Retinal pigment epithelial cell (primary cell): ENCODE measurements around the gene ANKLE1.

Source experiments
- DNase-seq: peaks from one replicate; pipeline ENCODE4 v3.0.0-alpha.2; 2010; ENCODE audit warnings: low read depth
- H3K4me3 ChIP-seq: 2 replicates; pipeline ENCODE4 v1.5.1; 2011; ENCODE audit warnings: mild to moderate bottlenecking, low read length, control low read depth, moderate library complexity
- TF ChIP-seq, protein P1 (sequence below): conservative IDR thresholded peaks from 2 replicates; pipeline ENCODE4 v1.5.1; 2011; ENCODE audit warnings: low read depth, low read length, control low read depth, inconsistent platforms

ANKLE1 gene, protein sequence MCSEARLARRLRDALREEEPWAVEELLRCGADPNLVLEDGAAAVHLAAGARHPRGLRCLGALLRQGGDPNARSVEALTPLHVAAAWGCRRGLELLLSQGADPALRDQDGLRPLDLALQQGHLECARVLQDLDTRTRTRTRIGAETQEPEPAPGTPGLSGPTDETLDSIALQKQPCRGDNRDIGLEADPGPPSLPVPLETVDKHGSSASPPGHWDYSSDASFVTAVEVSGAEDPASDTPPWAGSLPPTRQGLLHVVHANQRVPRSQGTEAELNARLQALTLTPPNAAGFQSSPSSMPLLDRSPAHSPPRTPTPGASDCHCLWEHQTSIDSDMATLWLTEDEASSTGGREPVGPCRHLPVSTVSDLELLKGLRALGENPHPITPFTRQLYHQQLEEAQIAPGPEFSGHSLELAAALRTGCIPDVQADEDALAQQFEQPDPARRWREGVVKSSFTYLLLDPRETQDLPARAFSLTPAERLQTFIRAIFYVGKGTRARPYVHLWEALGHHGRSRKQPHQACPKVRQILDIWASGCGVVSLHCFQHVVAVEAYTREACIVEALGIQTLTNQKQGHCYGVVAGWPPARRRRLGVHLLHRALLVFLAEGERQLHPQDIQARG

DNA sequence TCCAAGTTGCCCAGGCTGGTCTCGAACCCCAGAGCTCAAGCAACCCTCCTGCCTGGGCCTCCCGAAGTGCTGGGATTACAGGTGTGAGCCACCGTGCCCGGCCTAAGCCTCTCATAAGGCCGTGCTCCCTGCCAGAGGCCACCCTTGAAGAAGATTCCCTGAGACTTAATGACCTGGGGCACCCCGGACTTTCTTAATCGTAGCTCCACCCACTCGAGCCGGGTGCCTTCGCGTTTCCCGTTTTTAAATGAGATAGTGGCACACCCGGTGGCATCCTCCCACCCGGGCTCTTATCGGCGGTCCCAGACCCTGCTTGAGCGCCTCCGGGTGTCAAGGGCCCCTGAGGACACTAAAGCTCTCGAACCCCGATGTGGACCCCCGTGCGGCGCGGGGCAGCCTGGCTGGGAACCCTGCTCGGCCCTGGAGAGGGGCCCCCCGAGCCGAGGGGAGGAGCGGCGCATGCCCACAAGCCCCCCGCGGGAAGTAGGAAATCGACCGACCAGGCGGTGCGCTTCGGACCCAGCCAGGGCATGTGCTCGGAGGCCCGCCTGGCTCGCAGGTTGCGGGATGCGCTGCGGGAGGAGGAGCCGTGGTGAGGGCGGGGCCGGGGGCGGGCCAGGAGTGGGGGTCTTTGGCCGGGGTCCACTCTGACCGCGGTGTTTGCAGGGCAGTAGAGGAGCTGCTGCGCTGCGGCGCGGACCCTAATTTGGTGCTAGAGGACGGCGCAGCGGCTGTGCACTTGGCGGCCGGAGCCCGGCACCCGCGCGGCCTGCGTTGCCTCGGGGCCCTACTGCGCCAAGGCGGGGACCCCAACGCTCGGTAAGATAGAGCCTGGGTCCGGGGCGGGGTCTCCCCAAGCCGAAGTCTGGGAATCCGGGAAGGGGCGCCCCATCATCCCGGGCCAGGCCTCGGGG is at the start of gene ANKLE1:
ANKLE1 (plus strand) TSS at position 511 of the 914 bp plus-strand sequence; CDS start at position 531, 20 bp downstream.
- TF ChIP-seq, protein P1, sequence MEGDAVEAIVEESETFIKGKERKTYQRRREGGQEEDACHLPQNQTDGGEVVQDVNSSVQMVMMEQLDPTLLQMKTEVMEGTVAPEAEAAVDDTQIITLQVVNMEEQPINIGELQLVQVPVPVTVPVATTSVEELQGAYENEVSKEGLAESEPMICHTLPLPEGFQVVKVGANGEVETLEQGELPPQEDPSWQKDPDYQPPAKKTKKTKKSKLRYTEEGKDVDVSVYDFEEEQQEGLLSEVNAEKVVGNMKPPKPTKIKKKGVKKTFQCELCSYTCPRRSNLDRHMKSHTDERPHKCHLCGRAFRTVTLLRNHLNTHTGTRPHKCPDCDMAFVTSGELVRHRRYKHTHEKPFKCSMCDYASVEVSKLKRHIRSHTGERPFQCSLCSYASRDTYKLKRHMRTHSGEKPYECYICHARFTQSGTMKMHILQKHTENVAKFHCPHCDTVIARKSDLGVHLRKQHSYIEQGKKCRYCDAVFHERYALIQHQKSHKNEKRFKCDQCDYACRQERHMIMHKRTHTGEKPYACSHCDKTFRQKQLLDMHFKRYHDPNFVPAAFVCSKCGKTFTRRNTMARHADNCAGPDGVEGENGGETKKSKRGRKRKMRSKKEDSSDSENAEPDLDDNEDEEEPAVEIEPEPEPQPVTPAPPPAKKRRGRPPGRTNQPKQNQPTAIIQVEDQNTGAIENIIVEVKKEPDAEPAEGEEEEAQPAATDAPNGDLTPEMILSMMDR: no peak
- peak within 1 kb of the TSS; percentile 28 for H3K4me3 ChIP-seq
- no peak for DNase-seq

DNA sequence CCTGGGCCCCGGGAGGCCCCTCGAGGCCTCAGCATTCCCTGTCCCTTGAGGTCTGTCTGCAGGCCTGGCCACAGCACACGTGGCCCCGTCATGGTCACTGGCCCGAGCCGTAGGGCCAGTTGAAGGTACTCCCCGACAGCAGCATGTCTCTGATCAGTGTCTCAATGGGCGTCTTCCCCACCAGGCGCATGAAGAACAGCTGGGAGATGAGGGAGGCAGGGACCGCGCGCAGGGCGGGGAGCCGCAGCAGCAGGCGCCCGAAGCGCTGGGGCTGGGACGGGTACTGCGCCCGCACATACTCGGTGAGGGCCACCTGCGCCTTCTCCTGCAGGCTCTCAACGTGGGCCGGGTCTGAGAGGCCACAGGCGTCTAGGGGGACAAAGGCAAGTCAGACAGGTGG is 49.4 kb upstream of the ANKLE1 start:
- no peak overlapping the region for H3K4me3 ChIP-seq
- TF ChIP-seq, protein P1: no peak
- no peak for DNase-seq

DNA sequence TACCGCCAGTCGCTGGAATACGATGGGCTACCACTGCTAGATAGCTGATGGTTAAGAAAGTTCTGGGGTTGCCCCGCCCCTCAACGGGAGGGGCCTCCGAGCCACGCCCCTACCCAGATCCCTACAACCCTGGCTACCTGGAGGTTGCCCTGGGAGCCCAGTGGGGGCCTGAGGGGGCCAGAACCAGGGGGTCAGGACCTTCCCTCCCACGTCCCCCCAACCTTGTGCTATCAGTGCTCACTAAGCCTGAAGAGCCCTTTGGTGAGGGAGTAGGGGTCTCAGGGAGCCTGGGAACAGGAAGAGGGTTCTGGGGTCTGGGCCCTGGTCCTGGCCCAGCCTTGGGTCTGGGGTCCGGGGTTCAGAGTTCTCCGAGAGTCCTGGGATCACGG is 46.8 kb upstream of the ANKLE1 start:
- peak overlapping the region; percentile 54 for H3K4me3 ChIP-seq
- DNase-seq: no peak
- TF ChIP-seq, protein P1: no peak

DNA sequence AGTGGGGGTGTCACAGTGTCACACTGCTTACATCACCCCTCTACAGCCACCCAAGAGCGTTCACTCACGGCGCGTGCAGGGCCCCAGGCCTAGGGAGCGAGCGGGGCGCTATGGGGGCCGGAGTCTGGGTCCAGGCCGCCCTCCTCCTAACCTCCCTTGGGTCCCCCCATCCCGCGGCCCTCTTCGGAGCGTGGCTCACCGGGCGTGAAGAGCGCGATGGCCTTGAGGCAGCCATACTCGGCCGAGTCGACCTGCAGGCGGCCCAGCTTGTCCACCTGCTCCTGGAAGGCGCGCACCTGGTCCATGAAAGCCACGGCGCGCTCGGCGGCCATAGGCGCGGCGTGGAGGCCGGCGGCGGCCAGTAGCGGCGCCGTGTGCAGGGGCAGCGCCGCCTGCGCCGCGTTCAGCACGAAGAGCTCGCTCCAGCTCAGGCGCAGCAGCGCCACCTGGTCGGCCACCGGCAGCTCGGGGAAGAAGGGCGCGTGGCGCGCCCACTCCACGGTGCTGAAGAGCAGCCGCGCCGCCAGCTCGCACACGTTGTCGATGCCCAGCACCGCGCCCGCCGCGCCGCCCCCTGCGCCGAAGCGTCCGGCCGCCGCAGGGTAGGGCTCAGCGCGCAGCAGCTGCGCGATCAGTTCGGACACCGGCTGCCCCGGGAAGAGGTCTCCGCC is 46.3 kb upstream of the ANKLE1 start:
- TF ChIP-seq, protein P1: peak; percentile 51
- DNase-seq: no peak
- H3K4me3 ChIP-seq: peak overlapping the region; percentile 54

DNA sequence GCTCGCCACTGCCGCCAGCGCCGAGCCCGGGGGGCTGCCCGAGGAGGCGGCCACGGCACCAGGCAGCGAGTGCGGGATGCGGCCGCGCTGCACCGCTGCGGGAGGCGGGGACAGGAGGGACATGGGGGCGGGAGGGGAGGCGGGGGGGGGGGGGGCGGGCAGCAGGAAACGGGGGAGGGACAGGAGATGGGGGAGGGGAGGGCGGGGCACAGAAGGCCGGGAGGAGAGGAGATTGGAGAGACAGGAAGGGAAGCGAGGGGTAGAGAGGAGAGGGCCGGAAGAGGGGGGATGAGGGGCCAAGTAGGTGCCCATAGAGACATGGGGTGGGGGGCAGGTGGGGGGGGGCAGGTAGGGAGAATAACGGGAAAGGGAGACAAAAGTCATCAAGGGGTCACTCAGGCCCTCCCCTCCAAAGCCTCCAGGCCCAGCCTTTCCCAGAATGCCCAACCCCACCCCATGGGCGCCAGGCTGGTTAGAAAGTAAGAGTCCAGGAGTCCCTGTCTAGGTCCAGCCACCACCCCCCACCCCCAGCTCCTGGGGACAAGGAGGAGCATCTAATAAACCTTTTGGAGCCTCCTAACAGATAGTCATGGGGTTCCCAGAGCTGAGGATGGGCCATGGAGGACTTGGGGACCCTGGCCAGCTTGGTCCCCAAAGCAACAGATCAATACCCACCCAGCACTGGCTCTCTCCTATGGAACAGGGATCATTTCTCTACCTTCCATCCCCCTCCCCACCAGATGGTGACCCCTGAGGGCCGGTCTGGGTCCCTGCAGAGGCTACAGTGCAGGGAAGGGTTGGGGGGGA is 45.5 kb upstream of the ANKLE1 start:
- DNase-seq: no peak
- peak overlapping the region; percentile 7 for H3K4me3 ChIP-seq
- TF ChIP-seq, protein P1: no peak
